Fibroblast of lung (primary cell): ENCODE results near the gene RPS26.
"Not testable (repeated sequence)": the region's sequence is repeated elsewhere in the genome, so short reads cannot be mapped to it uniquely, and the experiment has no call there.

Source experiments
- CTCF ChIP-seq, 2 donors: IDR thresholded peaks in 1 of 2; conservative IDR thresholded peaks in 1 of 2; 1 replicate in 1 of 2; 2 replicates in 1 of 2; pipeline ENCODE4 v1.5.1; 2011 to 2012; ENCODE audit warnings: low read length in 2 of 2, control low read depth in 1 of 2, inconsistent platforms in 1 of 2, low read depth in 1 of 2, mild to moderate bottlenecking in 1 of 2
- EZH2 ChIP-seq: IDR thresholded peaks from 2 replicates; pipeline ENCODE4 v1.5.1; 2012; ENCODE audit warnings: low read length, control low read depth, mild to moderate bottlenecking; ENCODE audit errors: missing control alignments

- TF ChIP-seq CTCF (conservative IDR thresholded peaks at IDR 0.05 in 1 of 2, IDR thresholded peaks at IDR 0.05 in 1 of 2; ENCODE audit: low read depth in 1 of 2, low read length in 2 of 2); EZH2: not testable (repeated sequence)
Measured at GRCh38 chr12:56077966-56078365, 36.2 kb downstream of the RPS26 start.
